ENCODE data around the gene OR51I1.

OR51I1 gene, protein sequence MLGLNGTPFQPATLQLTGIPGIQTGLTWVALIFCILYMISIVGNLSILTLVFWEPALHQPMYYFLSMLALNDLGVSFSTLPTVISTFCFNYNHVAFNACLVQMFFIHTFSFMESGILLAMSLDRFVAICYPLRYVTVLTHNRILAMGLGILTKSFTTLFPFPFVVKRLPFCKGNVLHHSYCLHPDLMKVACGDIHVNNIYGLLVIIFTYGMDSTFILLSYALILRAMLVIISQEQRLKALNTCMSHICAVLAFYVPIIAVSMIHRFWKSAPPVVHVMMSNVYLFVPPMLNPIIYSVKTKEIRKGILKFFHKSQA

GRCh38 chr11:5441414-5441813 lies at the start of gene OR51I1:
TSS of gene OR51I1 (minus strand) at chr11:5441514. CDS start at chr11:5441514, 0 bp downstream.
- no peak for DNase-seq (ENCODE audit: low read depth)

- no peak for DNase-seq (ENCODE audit: low read depth)
Observed at GRCh38 chr11:5489576-5490357, 48.5 kb upstream of the OR51I1 start.

DNA sequence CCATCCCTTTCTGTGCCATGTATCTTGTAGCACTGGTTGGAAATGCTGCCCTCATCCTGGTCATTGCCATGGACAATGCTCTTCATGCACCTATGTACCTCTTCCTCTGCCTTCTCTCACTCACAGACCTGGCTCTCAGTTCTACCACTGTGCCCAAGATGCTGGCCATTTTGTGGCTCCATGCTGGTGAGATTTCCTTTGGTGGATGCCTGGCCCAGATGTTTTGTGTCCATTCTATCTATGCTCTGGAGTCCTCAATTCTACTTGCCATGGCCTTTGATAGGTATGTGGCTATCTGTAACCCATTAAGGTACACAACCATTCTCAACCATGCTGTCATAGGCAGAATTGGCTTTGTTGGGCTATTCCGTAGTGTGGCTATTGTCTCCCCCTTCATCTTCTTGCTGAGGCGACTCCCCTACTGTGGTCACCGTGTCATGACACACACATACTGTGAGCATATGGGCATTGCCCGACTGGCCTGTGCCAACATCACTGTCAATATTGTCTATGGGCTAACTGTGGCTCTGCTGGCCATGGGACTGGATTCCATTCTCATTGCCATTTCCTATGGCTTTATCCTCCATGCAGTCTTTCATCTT lies 47.6 kb upstream of the OR51I1 start:
- no peak for DNase-seq (ENCODE audit: low read depth)

GRCh38 chr11:5488385-5488784 lies 47.1 kb upstream of the OR51I1 start, which contains the start of gene OR52D1:
TSS of gene OR52D1 (plus strand) at chr11:5488685. CDS start at chr11:5488707, 22 bp downstream.
- DNase-seq (ENCODE audit: low read depth), result no peak

GRCh38 chr11:5486421-5486820 lies 45.1 kb upstream of the OR51I1 start:
- no peak for DNase-seq (ENCODE audit: low read depth)

GRCh38 chr11:5486003-5486402 lies 44.7 kb upstream of the OR51I1 start:
- DNase-seq (ENCODE audit: low read depth), result no peak

GRCh38 chr11:5476186-5476819 lies 35.0 kb upstream of the OR51I1 start:
- DNase-seq (ENCODE audit: low read depth), result no peak

- DNase-seq (ENCODE audit: low read depth), result no peak
Observed at GRCh38 chr11:5473921-5474320, 32.6 kb upstream of the OR51I1 start.

DNA sequence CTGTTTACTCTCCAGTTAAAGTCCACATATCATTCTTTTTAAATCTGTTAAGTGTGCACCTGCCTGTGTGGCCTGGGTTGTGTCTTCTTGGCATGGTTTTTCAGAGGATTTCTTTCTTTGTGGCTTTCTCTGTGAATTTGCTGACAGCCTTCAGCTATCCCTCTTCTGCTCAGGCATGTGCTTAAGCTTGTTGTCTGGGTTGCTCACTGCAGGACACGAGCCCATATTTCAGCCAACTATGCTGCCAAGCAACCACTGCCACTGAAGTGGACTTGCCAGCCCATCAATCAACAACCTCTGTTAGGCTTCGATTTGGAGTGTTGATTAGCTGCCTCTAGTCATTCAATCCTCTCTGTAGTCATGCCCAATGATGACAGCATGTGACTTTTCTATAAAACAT lies 26.2 kb upstream of the OR51I1 start:
- no peak for DNase-seq (ENCODE audit: low read depth)

GRCh38 chr11:5460983-5461621 lies 19.8 kb upstream of the OR51I1 start:
- no peak for DNase-seq (ENCODE audit: low read depth)

- DNase-seq (ENCODE audit: low read depth), result no peak
Observed at GRCh38 chr11:5449432-5449831, 8.1 kb upstream of the OR51I1 start.

- DNase-seq (ENCODE audit: low read depth), result no peak
Observed at GRCh38 chr11:5449023-5449422, 7.7 kb upstream of the OR51I1 start, which contains the start of gene OR51I2. TSS of gene OR51I2 (plus strand) at chr11:5449323. CDS start at chr11:5453489, 4,166 bp downstream.

GRCh38 chr11:5443835-5444393 lies 2.6 kb upstream of the OR51I1 start:
- no peak for DNase-seq (ENCODE audit: low read depth)

DNA sequence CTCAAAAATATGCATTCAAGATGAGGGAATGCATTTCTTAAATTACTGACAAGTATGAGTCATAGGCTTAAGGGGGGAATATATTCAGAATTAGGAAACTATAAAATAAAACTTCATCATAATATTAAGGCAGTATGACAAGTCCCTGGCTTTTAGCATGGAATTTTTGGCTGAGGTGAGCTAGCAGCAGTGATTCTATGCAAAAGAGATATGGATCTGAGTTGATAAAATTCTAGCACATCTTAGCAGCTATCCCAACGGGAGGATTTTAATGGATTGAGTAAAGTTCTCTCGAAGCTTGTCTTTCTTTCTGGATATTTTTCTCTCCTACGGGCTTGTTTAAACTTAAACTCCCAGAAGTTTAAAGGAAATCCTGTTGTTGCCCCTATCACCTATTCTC lies 18.2 kb downstream of the OR51I1 start:
- DNase-seq (ENCODE audit: low read depth), result no peak

DNA sequence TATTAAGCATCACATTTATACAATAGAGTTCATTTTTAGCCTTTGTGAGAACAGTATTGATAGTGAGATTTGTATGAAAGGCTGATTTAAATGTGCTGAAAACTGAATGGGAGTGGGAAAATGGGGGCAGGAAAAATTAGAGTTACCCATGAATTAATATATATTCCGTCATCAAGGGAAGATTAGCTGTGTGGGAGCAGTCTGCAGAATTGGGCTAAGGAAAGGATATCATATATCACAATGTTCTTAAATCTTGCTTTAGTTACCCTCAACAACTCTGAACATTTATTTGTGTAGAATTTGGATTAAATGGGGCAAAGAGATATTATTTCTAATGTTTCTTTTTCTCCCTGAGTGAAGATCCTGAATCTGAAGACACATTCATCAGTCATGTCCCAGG lies 19.5 kb downstream of the OR51I1 start, which contains the start of gene OR51Q1:
OR51Q1 (plus strand) TSS at position 301 of the 400 bp plus-strand sequence; CDS start at position 391, 90 bp downstream.
- DNase-seq (ENCODE audit: low read depth), result no peak

DNA sequence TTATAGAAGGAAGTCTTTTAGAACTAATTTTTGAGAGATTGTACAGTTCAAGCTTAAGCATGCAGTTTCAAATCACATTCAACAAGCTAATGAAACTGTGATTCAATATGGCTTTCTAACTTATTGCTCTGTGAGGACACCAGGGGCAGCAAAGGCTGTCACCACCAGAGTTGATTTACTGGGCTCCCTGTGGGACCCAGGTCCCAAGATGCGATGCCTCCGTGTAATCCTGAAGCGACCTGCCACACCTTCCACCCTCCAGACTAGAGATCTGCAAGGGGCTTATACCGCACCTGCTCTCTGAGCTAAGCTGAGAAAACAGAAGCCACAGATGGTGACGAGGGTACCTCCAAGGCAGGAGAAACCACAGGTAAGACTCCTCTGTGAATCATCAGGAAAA lies 20.3 kb downstream of the OR51I1 start:
- no peak for DNase-seq (ENCODE audit: low read depth)

DNA sequence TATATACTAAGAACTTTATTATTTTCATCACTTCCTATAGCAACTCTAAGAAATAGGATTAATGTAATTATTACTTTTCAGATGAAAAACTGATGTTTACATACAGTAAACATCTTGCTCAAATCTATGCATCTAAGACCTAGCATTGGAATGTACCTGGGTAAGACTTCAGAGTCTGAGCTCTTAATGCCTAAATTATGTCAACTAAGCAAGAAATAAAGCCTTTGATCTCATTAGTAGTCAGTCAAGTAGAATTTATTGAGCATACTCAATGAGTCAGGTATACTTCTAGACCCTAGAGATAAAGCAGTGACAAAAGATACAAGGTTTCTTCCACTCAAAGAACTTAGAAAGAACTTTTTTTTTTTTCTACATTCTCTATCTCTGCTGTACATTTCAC lies 36.1 kb downstream of the OR51I1 start:
- no peak for DNase-seq (ENCODE audit: low read depth)

DNA sequence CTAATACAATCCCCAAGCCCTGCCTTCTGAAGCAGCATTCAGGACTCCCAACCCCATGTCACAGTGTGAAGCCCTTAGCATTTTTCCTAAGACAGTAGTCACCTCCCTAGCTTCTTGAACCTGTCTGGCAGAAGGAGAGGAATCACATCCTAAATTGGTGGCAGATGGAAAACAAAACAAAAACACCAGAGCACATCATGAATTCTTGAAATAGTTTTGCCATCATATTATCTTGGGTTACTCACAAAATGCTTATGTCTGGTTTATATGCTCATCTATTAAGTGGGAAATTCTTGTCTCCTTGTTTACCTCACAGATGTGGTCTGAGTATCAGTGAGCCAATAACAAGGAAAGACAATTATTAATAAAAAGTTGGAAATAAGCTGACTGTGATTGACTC lies 42.4 kb downstream of the OR51I1 start:
- DNase-seq (ENCODE audit: low read depth), result no peak

DNA sequence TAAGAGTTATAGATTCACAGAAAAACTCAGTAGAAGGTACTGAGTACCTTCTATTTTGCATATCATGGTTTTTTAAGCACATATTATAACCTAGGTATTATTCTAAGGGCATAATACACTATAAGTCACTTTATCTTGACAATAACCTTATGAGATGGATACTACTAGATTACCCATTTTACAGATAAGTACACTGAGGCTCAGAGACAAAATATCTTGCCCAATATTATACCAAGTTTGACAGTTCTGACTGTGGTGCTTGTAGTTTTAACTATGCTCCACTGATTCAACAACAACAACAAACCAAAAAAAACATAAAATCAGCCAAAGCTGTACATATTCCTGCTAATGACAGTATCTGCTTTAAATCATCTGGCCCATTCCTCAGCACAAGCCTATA lies 47.2 kb downstream of the OR51I1 start:
- DNase-seq (ENCODE audit: low read depth), result no peak
